ENCODE measurements around the gene NRARP.

NRARP gene

GRCh38 chr9:137251194-137251461 is 50.9 kb downstream of the NRARP start, which contains the start of gene STPG3:
STPG3 (plus strand) TSS chr9:137251286; CDS start chr9:137251287, 1 bp downstream.
- H4K20me1 ChIP-seq (ENCODE audit: insufficient read depth, low read length) = 0 out of 2 replicates have a peak, but pooled peaks cover 2% of the 10 kb centered on the region
- peak within 1 kb of the TSS; percentile 88 for H3K4me3 ChIP-seq (ENCODE audit: low read length)
- peaks cover 28% of the 10 kb centered on the region for H3K4me1 ChIP-seq (ENCODE audit: low read length)
- no peak within 1 kb of the TSS for H3K27ac ChIP-seq (ENCODE audit: low read length)
- peaks cover 18% of the 10 kb centered on the region for H3K79me2 ChIP-seq (ENCODE audit: low read length)
- no peaks in the 10 kb centered on the region for H3K27me3 ChIP-seq (ENCODE audit: low read depth, low read length)
- no peaks in the 10 kb centered on the region for H3K9me3 ChIP-seq (ENCODE audit: insufficient read depth, low read length)
- peaks cover under 1% of the 10 kb centered on the region for H3K36me3 ChIP-seq (replicated peaks; ENCODE audit: low read depth, low read length)
- H2AFZ ChIP-seq (ENCODE audit: low read depth, low read length) = no peak within 1 kb of the TSS
- TF ChIP-seq EZH2phosphoT487 (IDR thresholded peaks at IDR 0.05; ENCODE audit: low read depth) = no peak
- TF ChIP-seq CTCF (IDR thresholded peaks at IDR 0.05; ENCODE audit: low read depth, low read length) = no peak
- peak within 1 kb of the TSS; percentile 91 for H3K4me2 ChIP-seq (ENCODE audit: low read length)
- H3K9ac ChIP-seq (ENCODE audit: low read length) = no peak within 1 kb of the TSS

GRCh38 chr9:137250329-137251193 is 51.5 kb downstream of the NRARP start:
- no peak overlapping the region for H3K4me3 ChIP-seq (ENCODE audit: low read length)
- H3K9ac ChIP-seq (ENCODE audit: low read length) = no peak overlapping the region
- peaks cover 26% of the 10 kb centered on the region for H3K4me1 ChIP-seq (ENCODE audit: low read length)
- no peak for TF ChIP-seq CTCF (IDR thresholded peaks at IDR 0.05; ENCODE audit: low read depth, low read length)
- no peak for TF ChIP-seq EZH2phosphoT487 (IDR thresholded peaks at IDR 0.05; ENCODE audit: low read depth)
- peaks cover 12% of the 10 kb centered on the region for H3K79me2 ChIP-seq (ENCODE audit: low read length)
- H4K20me1 ChIP-seq (ENCODE audit: insufficient read depth, low read length) = no peaks in the 10 kb centered on the region
- no peaks in the 10 kb centered on the region for H3K9me3 ChIP-seq (ENCODE audit: insufficient read depth, low read length)
- no peaks in the 10 kb centered on the region for H3K36me3 ChIP-seq (replicated peaks; ENCODE audit: low read depth, low read length)
- no peak overlapping the region for H3K4me2 ChIP-seq (ENCODE audit: low read length)
- H3K27ac ChIP-seq (ENCODE audit: low read length) = no peak overlapping the region
- no peak overlapping the region for H2AFZ ChIP-seq (ENCODE audit: low read depth, low read length)
- H3K27me3 ChIP-seq (ENCODE audit: low read depth, low read length) = no peaks in the 10 kb centered on the region
